Caco-2 (cell line): ENCODE results near the gene TIMM44. TPM values are rescaled to one million over a fixed set of nuclear protein-coding genes. Genes with fewer than 3 reads are reported as not detected.

Experiments
- BruUV-seq: library from RNA; stranded (reverse); fragments of 400-500 nt; replicated peaks from 2 replicates; lab custom pipeline; 2021; lab: Mats Ljungman, UMichigan
- CTCF ChIA-PET: fragments of 300-600 bp; sonication (Branson Sonifier 250); formaldehyde crosslinking; loops from one replicate; lab custom pipeline; 2022; ENCODE audit warnings: antibody characterized with exemption; lab: Charles Lee
- POLR2A ChIA-PET: fragments of 300-600 bp; sonication (Branson Sonifier 250); formaldehyde crosslinking; loops from one replicate; lab custom pipeline; 2022; ENCODE audit warnings: antibody characterized with exemption; lab: Charles Lee
- DNase-seq, 2 experiments: peaks; one replicate each; pipeline versions ENCODE4 v3.0.0 to v3.0.0-alpha.2; 2020 to 2022
- H3K27me3 ChIP-seq: replicated peaks from 2 replicates; pipeline ENCODE4 v1.6.0; 2011; ENCODE audit warnings: low read length; ENCODE audit not compliant: control insufficient read depth, insufficient read depth
- H3K36me3 ChIP-seq: 2 replicates; pipeline ENCODE4 v1.5.1; 2011; ENCODE audit warnings: low read length; ENCODE audit not compliant: control insufficient read depth, insufficient read depth
- H3K4me1 ChIP-seq: fragments of 250-450 bp; sonication (Bioruptor Pico); 2 replicates; pipeline ENCODE4 v1.5.1; 2020; ENCODE audit warnings: mild to moderate bottlenecking
- H3K4me3 ChIP-seq: 2 replicates; pipeline ENCODE4 v1.5.1; 2011; ENCODE audit warnings: low read depth, mild to moderate bottlenecking, control low read depth, low read length
- H3K9me3 ChIP-seq: fragments of 250-450 bp; sonication (Bioruptor Pico); 2 replicates; pipeline ENCODE4 v1.5.1; 2020; ENCODE audit warnings: mild to moderate bottlenecking, moderate library complexity
- H3K27ac Mint-ChIP-seq: one replicate; pipeline ENCODE4 v1.8.0; 2022; ENCODE audit warnings: mixed read lengths; ENCODE audit not compliant: unreplicated experiment
- H3K27me3 Mint-ChIP-seq: one replicate; pipeline ENCODE4 v1.8.0; 2022; ENCODE audit warnings: mixed read lengths; ENCODE audit not compliant: insufficient read depth, unreplicated experiment
- H3K36me3 Mint-ChIP-seq: one replicate; pipeline ENCODE4 v1.8.0; 2022; ENCODE audit warnings: mild to moderate bottlenecking, mixed read lengths; ENCODE audit not compliant: insufficient read depth, unreplicated experiment
- H3K4me1 Mint-ChIP-seq: one replicate; pipeline ENCODE4 v1.8.0; 2022; ENCODE audit warnings: low read depth, mixed read lengths; ENCODE audit not compliant: unreplicated experiment
- H3K4me3 Mint-ChIP-seq: one replicate; pipeline ENCODE4 v1.8.0; 2022; ENCODE audit warnings: mild to moderate bottlenecking, moderate library complexity, mixed read lengths; ENCODE audit not compliant: unreplicated experiment
- H3K9me3 Mint-ChIP-seq: one replicate; pipeline ENCODE4 v1.8.0; 2022; ENCODE audit warnings: mixed read lengths; ENCODE audit not compliant: unreplicated experiment
- CTCF ChIP-seq, 2 experiments: fragments of 200-600 bp in 1 of 2; IDR thresholded peaks; 1 replicate in 1 of 2; 2 replicates in 1 of 2; pipeline versions ENCODE4 v1.5.1 to v1.8.0; 2011 to 2022; ENCODE audit warnings: antibody characterized with exemption in 1 of 2, control low read depth in 1 of 2, inconsistent platforms in 1 of 2, low read depth in 1 of 2, low read length in 1 of 2, mild to moderate bottlenecking in 1 of 2, moderate library complexity in 1 of 2; ENCODE audit not compliant: insufficient read depth in 1 of 2, severe bottlenecking in 1 of 2, unreplicated experiment in 1 of 2
- intact Hi-C: fragments of 100-400 bp; cut with micrococcal nuclease; formaldehyde crosslinking; loops from one replicate; pipeline ENCODE4 v1.10.0; 2022; ENCODE audit not compliant: unreplicated experiment
- total RNA-seq: library from RNA; stranded (reverse); gene quantifications from 2 replicates; pipeline ENCODE4 v1.2.3, GENCODE V29; 2022

TIMM44 gene
- total RNA-seq, 1 experiment from 2014 or later, result 129 TPM

GRCh38 chr19:7953060-7953459 lies 9.6 kb upstream of the TIMM44 start:
- Histone ChIP-seq H3K4me3 (no peak overlapping the region), H3K9me3 (no peaks in the 10 kb centered on the region), H3K27me3 (no peaks in the 10 kb centered on the region), H3K4me1 (no peaks in the 10 kb centered on the region; the same call in 1 of the 2 replicates), H3K36me3 (no peaks in the 10 kb centered on the region; the same call in 1 of the 2 replicates)
- no peak for DNase-seq
- BruUV-seq, result no TSS peak
- intact Hi-C loops, result no loop called here
- Mint-ChIP-seq H3K4me3 (no peak overlapping the region), H3K27me3 (no peaks in the 10 kb centered on the region), H3K4me1 (peaks cover 11% of the 10 kb centered on the region), H3K36me3 (peaks cover 31% of the 10 kb centered on the region), H3K27ac (peak overlapping the region; percentile 60), H3K9me3 (no peaks in the 10 kb centered on the region)
- no peak for TF ChIP-seq CTCF (IDR thresholded peaks at IDR 0.05; ENCODE audit: insufficient read depth in 1 of 2, low read depth in 1 of 2, low read length in 1 of 2, severe bottlenecking in 1 of 2, unreplicated experiment in 1 of 2)
- ChIA-PET CTCF (no interaction called here), POLR2A (interaction anchor here (0.6 kb wide), 1 partner anchor 24 kb away, joined by 15 read pairs; no protein-coding TSS in a partner anchor)

GRCh38 chr19:7947939-7948338 lies 4.5 kb upstream of the TIMM44 start:
- CTCF ChIA-PET, result no interaction called here
- Histone ChIP-seq H3K4me1 (no peaks in the 10 kb centered on the region; the same call in none of the 2 replicates), H3K4me3 (no peak overlapping the region), H3K9me3 (no peaks in the 10 kb centered on the region), H3K36me3 (no peaks in the 10 kb centered on the region), H3K27me3 (no peaks in the 10 kb centered on the region)
- H3K9me3 Mint-ChIP-seq, result no peaks in the 10 kb centered on the region
- no TSS peak for BruUV-seq
- no peak overlapping the region for H3K4me3 Mint-ChIP-seq
- POLR2A ChIA-PET, result no interaction called here
- peaks cover 30% of the 10 kb centered on the region for H3K36me3 Mint-ChIP-seq
- intact Hi-C loops, result loop anchor here (10.0 kb wide), 1 partner anchor 207 kb away; no protein-coding TSS in a partner anchor
- no peak overlapping the region for H3K27ac Mint-ChIP-seq
- no peaks in the 10 kb centered on the region for H3K27me3 Mint-ChIP-seq
- DNase-seq, result no peak
- H3K4me1 Mint-ChIP-seq, result peaks cover 11% of the 10 kb centered on the region
- TF ChIP-seq CTCF (IDR thresholded peaks at IDR 0.05; ENCODE audit: insufficient read depth in 1 of 2, low read depth in 1 of 2, low read length in 1 of 2, severe bottlenecking in 1 of 2, unreplicated experiment in 1 of 2), result no peak

GRCh38 chr19:7944177-7944761 lies 803 bp upstream of the TIMM44 start:
- peaks cover 6% of the 10 kb centered on the region for H3K4me1 Mint-ChIP-seq
- H3K4me1 ChIP-seq, result no peaks in the 10 kb centered on the region; the same call in 1 of the 2 replicates
- peak; percentile 77 to 87 for TF ChIP-seq CTCF (IDR thresholded peaks at IDR 0.05; ENCODE audit: insufficient read depth in 1 of 2, low read depth in 1 of 2, low read length in 1 of 2, severe bottlenecking in 1 of 2, unreplicated experiment in 1 of 2)
- no peaks in the 10 kb centered on the region for H3K9me3 Mint-ChIP-seq
- POLR2A ChIA-PET, result interaction anchor here (0.5 to 2.1 kb wide), 17 partner anchors 8 to 315 kb away, joined by 3 to 15 read pairs (median 4); partner anchors contain the start of genes CERS4, LRRC8E, PET100 and SNAPC2
- H3K27ac Mint-ChIP-seq, result peak overlapping the region; percentile 95
- H3K36me3 Mint-ChIP-seq, result peaks cover 60% of the 10 kb centered on the region
- peak overlapping the region; percentile 66 for H3K4me3 ChIP-seq
- H3K27me3 ChIP-seq, result no peaks in the 10 kb centered on the region
- DNase-seq, result peak; percentile 87 to 88
- intact Hi-C loops, result loop anchor here (1.0 to 10.0 kb wide), 3 partner anchors 58 to 211 kb away; no protein-coding TSS in a partner anchor
- CTCF ChIA-PET, result interaction anchor here (0.5 to 2.3 kb wide), 17 partner anchors 13 to 658 kb away, joined by 3 to 27 read pairs (median 5); partner anchors contain the start of genes ELAVL1, FBN3, MAP2K7 and SNAPC2
- BruUV-seq, result TSS peak; percentile 87
- peak overlapping the region; percentile 92 for H3K4me3 Mint-ChIP-seq
- H3K36me3 ChIP-seq, result peaks cover 3% of the 10 kb centered on the region
- no peaks in the 10 kb centered on the region for H3K27me3 Mint-ChIP-seq
- H3K9me3 ChIP-seq, result no peaks in the 10 kb centered on the region
